ENCODE data around the gene GCNT3.
"Not testable (repeated sequence)": the region's sequence is repeated elsewhere in the genome, so short reads cannot be mapped to it uniquely, and the experiment has no call there.

Gene GCNT3

GRCh38 chr15:59637507-59637906, 25.9 kb downstream of the GCNT3 start:
- ATAC-seq (replicated peaks; ENCODE audit: extremely low read depth, poor library complexity, severe bottlenecking); DNase-seq (ENCODE audit: low spot score in 2 of 2); H3K4me1 Mint-ChIP-seq; H3K27ac Mint-ChIP-seq (ENCODE audit: low read depth); H3K9me3 Mint-ChIP-seq; H3K27me3 Mint-ChIP-seq; H3K4me3 Mint-ChIP-seq: not testable (repeated sequence)
- H3K36me3 Mint-ChIP-seq (ENCODE audit: insufficient read depth) = peaks cover 19% of the 10 kb centered on the region

DNA sequence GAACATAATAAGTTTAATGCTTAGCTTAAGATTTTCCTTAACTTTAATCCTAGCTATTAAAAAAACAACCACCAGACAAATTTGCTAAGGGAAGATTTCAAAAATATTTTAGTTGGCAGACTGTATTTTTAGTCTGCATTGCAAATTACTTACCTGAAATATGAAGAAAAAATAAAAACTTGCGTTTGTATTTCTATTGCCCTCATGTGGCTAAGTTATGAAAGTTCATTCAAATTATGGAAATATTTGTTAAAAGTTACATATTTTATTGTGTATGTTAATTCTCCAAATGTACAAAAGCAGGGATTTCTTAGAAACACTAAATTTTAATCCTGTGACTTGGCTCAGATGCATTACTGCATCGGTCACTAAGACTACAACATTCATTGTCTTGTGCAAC, 30.8 kb downstream of the GCNT3 start:
- H3K9me3 Mint-ChIP-seq = no peaks in the 10 kb centered on the region
- H3K27ac Mint-ChIP-seq (ENCODE audit: low read depth) = no peak overlapping the region
- no peaks in the 10 kb centered on the region for H3K27me3 Mint-ChIP-seq
- peaks cover 28% of the 10 kb centered on the region for H3K36me3 Mint-ChIP-seq (ENCODE audit: insufficient read depth)
- H3K4me1 Mint-ChIP-seq = peaks cover 5% of the 10 kb centered on the region
- ATAC-seq (replicated peaks; ENCODE audit: extremely low read depth, poor library complexity, severe bottlenecking) (no peak), DNase-seq (ENCODE audit: low spot score in 2 of 2) (no peak)
- no peak overlapping the region for H3K4me3 Mint-ChIP-seq

DNA sequence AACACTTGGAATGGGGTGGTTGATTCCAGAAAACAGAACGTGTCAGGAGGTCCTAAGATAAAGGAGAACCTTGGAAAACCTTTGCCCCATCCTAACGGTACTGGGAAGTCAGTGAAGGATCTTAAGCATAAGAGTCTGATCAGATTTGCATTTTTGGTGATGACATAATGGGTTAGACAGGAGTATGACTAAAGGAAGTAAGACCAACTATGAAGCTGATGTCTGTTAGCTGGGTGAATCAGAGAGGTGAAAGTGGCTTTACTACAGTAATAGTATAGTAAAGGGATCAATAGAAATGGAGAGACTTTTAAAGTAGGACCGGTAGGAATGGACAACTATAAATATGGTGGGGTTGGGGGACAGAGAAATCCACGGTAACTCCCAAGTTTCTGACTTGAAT, 33.2 kb downstream of the GCNT3 start:
- Mint-ChIP-seq H3K27me3 (no peaks in the 10 kb centered on the region), H3K9me3 (no peaks in the 10 kb centered on the region), H3K36me3 (ENCODE audit: insufficient read depth) (peaks cover 29% of the 10 kb centered on the region), H3K27ac (ENCODE audit: low read depth) (no peak overlapping the region), H3K4me1 (peaks cover 5% of the 10 kb centered on the region), H3K4me3 (no peak overlapping the region)
- no peak for DNase-seq (ENCODE audit: low spot score in 2 of 2)
- no peak for ATAC-seq (replicated peaks; ENCODE audit: extremely low read depth, poor library complexity, severe bottlenecking)

GRCh38 chr15:59645812-59646211, 34.2 kb downstream of the GCNT3 start:
- not testable (repeated sequence) for H3K9me3 Mint-ChIP-seq; H3K27ac Mint-ChIP-seq (ENCODE audit: low read depth); H3K4me1 Mint-ChIP-seq; DNase-seq (ENCODE audit: low spot score in 2 of 2); ATAC-seq (replicated peaks; ENCODE audit: extremely low read depth, poor library complexity, severe bottlenecking); H3K4me3 Mint-ChIP-seq; H3K27me3 Mint-ChIP-seq
- peaks cover 33% of the 10 kb centered on the region for H3K36me3 Mint-ChIP-seq (ENCODE audit: insufficient read depth)

GRCh38 chr15:59646277-59646676, 34.7 kb downstream of the GCNT3 start:
- Mint-ChIP-seq H3K4me3 (no peak overlapping the region), H3K4me1 (peaks cover 5% of the 10 kb centered on the region)

GRCh38 chr15:59647085-59647484, 35.5 kb downstream of the GCNT3 start:
- no peak overlapping the region for H3K27ac Mint-ChIP-seq (ENCODE audit: low read depth)
- H3K36me3 Mint-ChIP-seq (ENCODE audit: insufficient read depth) = peaks cover 27% of the 10 kb centered on the region
- DNase-seq (ENCODE audit: low spot score in 2 of 2) = no peak
- H3K27me3 Mint-ChIP-seq = no peaks in the 10 kb centered on the region
- no peak for ATAC-seq (replicated peaks; ENCODE audit: extremely low read depth, poor library complexity, severe bottlenecking)
- no peak overlapping the region for H3K4me3 Mint-ChIP-seq
- H3K4me1 Mint-ChIP-seq = peaks cover 5% of the 10 kb centered on the region
- H3K9me3 Mint-ChIP-seq = no peaks in the 10 kb centered on the region

More at GRCh38 chr15:59646277-59646676, 34.7 kb downstream of the GCNT3 start:
- Mint-ChIP-seq H3K27me3 (no peaks in the 10 kb centered on the region), H3K9me3 (no peaks in the 10 kb centered on the region), H3K27ac (ENCODE audit: low read depth) (no peak overlapping the region), H3K36me3 (ENCODE audit: insufficient read depth) (peaks cover 29% of the 10 kb centered on the region)
- DNase-seq (ENCODE audit: low spot score in 2 of 2) (no peak), ATAC-seq (replicated peaks; ENCODE audit: extremely low read depth, poor library complexity, severe bottlenecking) (no peak)

- Mint-ChIP-seq H3K27me3 (no peaks in the 10 kb centered on the region), H3K9me3 (no peaks in the 10 kb centered on the region), H3K4me1 (peaks cover 8% of the 10 kb centered on the region), H3K36me3 (ENCODE audit: insufficient read depth) (peaks cover 22% of the 10 kb centered on the region), H3K27ac (ENCODE audit: low read depth) (no peak overlapping the region), H3K4me3 (no peak overlapping the region)
- DNase-seq (ENCODE audit: low spot score in 2 of 2) (no peak), ATAC-seq (replicated peaks; ENCODE audit: extremely low read depth, poor library complexity, severe bottlenecking) (no peak)
Observed at GRCh38 chr15:59649603-59650002, 38.0 kb downstream of the GCNT3 start.

GRCh38 chr15:59654046-59654445, 42.5 kb downstream of the GCNT3 start:
- DNase-seq (ENCODE audit: low spot score in 2 of 2) (no peak), ATAC-seq (replicated peaks; ENCODE audit: extremely low read depth, poor library complexity, severe bottlenecking) (no peak)
- Mint-ChIP-seq H3K36me3 (ENCODE audit: insufficient read depth) (peaks cover 12% of the 10 kb centered on the region), H3K9me3 (no peaks in the 10 kb centered on the region), H3K27me3 (no peaks in the 10 kb centered on the region), H3K4me1 (peaks cover 6% of the 10 kb centered on the region), H3K27ac (ENCODE audit: low read depth) (no peak overlapping the region), H3K4me3 (no peak overlapping the region)

- Mint-ChIP-seq H3K4me3 (no peak within 1 kb of the TSS), H3K4me1 (peaks cover 6% of the 10 kb centered on the region), H3K27ac (ENCODE audit: low read depth) (no peak within 1 kb of the TSS), H3K9me3 (no peaks in the 10 kb centered on the region), H3K36me3 (ENCODE audit: insufficient read depth) (peaks cover 18% of the 10 kb centered on the region), H3K27me3 (no peaks in the 10 kb centered on the region)
- ATAC-seq (replicated peaks; ENCODE audit: extremely low read depth, poor library complexity, severe bottlenecking) (peak; percentile 99), DNase-seq (ENCODE audit: low spot score in 2 of 2) (peak; percentile 82 to 84)
Observed at GRCh38 chr15:59656897-59657634, 45.5 kb downstream of the GCNT3 start, which contains the start of gene GTF2A2. TSS of gene GTF2A2 (minus strand) at chr15:59657515. CDS start at chr15:59652277, 5,238 bp downstream.

DNA sequence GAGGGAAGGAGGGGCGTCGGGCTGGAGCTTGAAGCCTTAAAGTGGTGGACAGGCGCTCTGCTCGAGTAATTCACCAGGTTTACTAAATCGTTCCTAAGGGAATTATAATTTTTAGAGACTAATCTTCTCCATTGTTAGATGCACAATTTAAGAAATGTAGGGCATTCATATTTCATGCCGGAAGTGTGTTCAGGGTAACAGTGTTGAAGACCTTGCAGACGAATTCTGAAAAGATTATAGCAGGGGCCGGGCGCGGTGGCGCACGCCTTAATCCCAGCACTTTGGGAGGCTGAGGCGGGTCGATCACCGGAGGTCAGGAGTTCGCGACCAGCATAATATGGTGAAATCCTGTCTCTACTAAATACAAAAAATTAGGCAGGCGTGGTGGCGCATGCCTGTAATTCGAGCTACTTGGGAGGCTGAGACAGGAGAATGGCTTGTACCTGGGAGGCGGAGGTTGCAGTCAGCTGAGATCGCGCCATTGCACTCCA, 46.1 kb downstream of the GCNT3 start:
- no peaks in the 10 kb centered on the region for H3K9me3 Mint-ChIP-seq
- DNase-seq (ENCODE audit: low spot score in 2 of 2) (no peak), ATAC-seq (replicated peaks; ENCODE audit: extremely low read depth, poor library complexity, severe bottlenecking) (peak; percentile 20)
- H3K27ac Mint-ChIP-seq (ENCODE audit: low read depth) = no peak overlapping the region
- peaks cover 21% of the 10 kb centered on the region for H3K36me3 Mint-ChIP-seq (ENCODE audit: insufficient read depth)
- H3K4me3 Mint-ChIP-seq = no peak overlapping the region
- H3K27me3 Mint-ChIP-seq = no peaks in the 10 kb centered on the region
- peaks cover 4% of the 10 kb centered on the region for H3K4me1 Mint-ChIP-seq

DNA sequence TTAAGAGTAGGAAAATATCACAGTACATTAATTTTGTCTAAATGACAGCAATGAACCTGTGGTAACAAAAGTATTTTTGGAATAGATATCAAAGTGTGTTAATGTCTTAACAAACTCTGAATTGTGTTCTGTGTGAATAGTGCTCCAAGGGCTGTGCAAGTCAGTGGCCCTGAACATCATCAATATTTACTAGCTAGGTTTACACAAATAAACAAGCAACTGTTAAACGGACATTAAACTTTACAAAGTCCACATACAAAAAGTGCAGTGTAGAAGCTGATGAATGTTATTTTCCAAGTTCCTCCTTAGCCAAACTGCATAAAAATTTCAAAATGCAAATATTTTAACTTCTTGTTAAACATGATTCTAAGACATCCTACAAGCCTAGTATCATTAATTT, 47.8 kb downstream of the GCNT3 start:
- H3K9me3 Mint-ChIP-seq = no peaks in the 10 kb centered on the region
- H3K36me3 Mint-ChIP-seq (ENCODE audit: insufficient read depth) = peaks cover 26% of the 10 kb centered on the region
- no peak overlapping the region for H3K4me3 Mint-ChIP-seq
- no peak overlapping the region for H3K27ac Mint-ChIP-seq (ENCODE audit: low read depth)
- H3K4me1 Mint-ChIP-seq = no peaks in the 10 kb centered on the region
- H3K27me3 Mint-ChIP-seq = no peaks in the 10 kb centered on the region
- no peak for DNase-seq (ENCODE audit: low spot score in 2 of 2)
- ATAC-seq (replicated peaks; ENCODE audit: extremely low read depth, poor library complexity, severe bottlenecking) = no peak

DNA sequence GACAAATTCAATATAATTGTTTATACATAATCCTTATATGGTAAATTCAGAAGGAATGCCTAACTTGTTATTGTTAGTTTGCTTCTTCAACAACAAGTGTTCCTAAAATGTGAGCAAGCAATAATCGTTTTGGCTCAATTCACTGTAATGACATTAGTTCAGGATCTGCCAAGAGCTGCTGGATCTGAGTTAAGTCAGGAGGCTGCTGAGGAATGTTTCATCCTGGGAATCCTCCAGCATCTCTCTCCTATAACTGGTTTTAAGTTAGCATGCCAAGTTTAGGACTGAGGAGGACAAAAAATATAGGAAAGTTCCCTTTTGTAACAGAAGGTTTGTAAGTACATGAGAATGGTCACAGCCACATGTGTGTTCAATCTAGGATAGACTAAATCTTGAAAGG, 50.7 kb downstream of the GCNT3 start:
- H3K4me3 Mint-ChIP-seq = no peak overlapping the region
- peaks cover 41% of the 10 kb centered on the region for H3K36me3 Mint-ChIP-seq (ENCODE audit: insufficient read depth)
- no peaks in the 10 kb centered on the region for H3K9me3 Mint-ChIP-seq
- no peak for ATAC-seq (replicated peaks; ENCODE audit: extremely low read depth, poor library complexity, severe bottlenecking)
- peaks cover 5% of the 10 kb centered on the region for H3K4me1 Mint-ChIP-seq
- DNase-seq (ENCODE audit: low spot score in 2 of 2) = no peak
- H3K27ac Mint-ChIP-seq (ENCODE audit: low read depth) = no peak overlapping the region
- no peaks in the 10 kb centered on the region for H3K27me3 Mint-ChIP-seq

GRCh38 chr15:59668556-59668955, 57.0 kb downstream of the GCNT3 start:
- Mint-ChIP-seq H3K27me3 (no peaks in the 10 kb centered on the region), H3K9me3 (no peaks in the 10 kb centered on the region), H3K36me3 (ENCODE audit: insufficient read depth) (peaks cover 58% of the 10 kb centered on the region), H3K27ac (ENCODE audit: low read depth) (no peak overlapping the region), H3K4me1 (peaks cover 5% of the 10 kb centered on the region), H3K4me3 (no peak overlapping the region)
- ATAC-seq (replicated peaks; ENCODE audit: extremely low read depth, poor library complexity, severe bottlenecking) (no peak), DNase-seq (ENCODE audit: low spot score in 2 of 2) (no peak)
